PC-9 (cell line): ENCODE measurements around the gene ALX4. TPM values are rescaled to one million over a fixed set of nuclear protein-coding genes. Genes with fewer than 3 reads are reported as not detected.

Experiments
- BruUV-seq: library from RNA; stranded (reverse); fragments of 400-500 nt; replicated peaks from 2 replicates; lab custom pipeline; 2021; lab: Mats Ljungman, UMichigan
- CTCF ChIA-PET: fragments of 300-600 bp; sonication (Branson Sonifier 250); formaldehyde crosslinking; loops from one replicate; lab custom pipeline; 2022; ENCODE audit warnings: antibody characterized with exemption; lab: Charles Lee
- POLR2A ChIA-PET: fragments of 300-600 bp; sonication (Branson Sonifier 250); formaldehyde crosslinking; loops from one replicate; lab custom pipeline; 2022; ENCODE audit warnings: antibody characterized with exemption; ENCODE audit not compliant: unreplicated experiment; lab: Charles Lee
- DNase-seq, 2 experiments: peaks; one replicate each; pipeline versions ENCODE4 v3.0.0 to v3.0.0-alpha.2; 2015 to 2022; ENCODE audit warnings: mixed read lengths in 1 of 2
- H2AFZ ChIP-seq: fragments of 200-600 bp; sonication (generic); 2 replicates; pipeline ENCODE4 v1.8.1; 2017; ENCODE audit warnings: antibody characterized with exemption
- H3F3A ChIP-seq: fragments of 200-600 bp; sonication (generic); 2 replicates; pipeline ENCODE4 v1.8.1; 2017; ENCODE audit warnings: antibody characterized with exemption, mild to moderate bottlenecking, low read depth; ENCODE audit not compliant: insufficient read depth
- H3K27ac ChIP-seq: fragments of 200-600 bp; sonication (generic); 2 replicates; pipeline ENCODE4 v1.6.1; 2016; ENCODE audit warnings: mixed run types
- H3K27me3 ChIP-seq: fragments of 200-600 bp; sonication (generic); 2 replicates; pipeline ENCODE4 v1.6.1; 2016; ENCODE audit warnings: low read depth, mixed run types; ENCODE audit not compliant: insufficient read depth
- H3K36me3 ChIP-seq: fragments of 200-600 bp; sonication (generic); 2 replicates; pipeline ENCODE4 v1.6.1; 2016; ENCODE audit warnings: low read depth, mixed run types
- H3K4me1 ChIP-seq: fragments of 200-600 bp; sonication (generic); replicated peaks from 2 replicates; pipeline ENCODE4 v1.6.1; 2016; ENCODE audit warnings: mixed run types; ENCODE audit not compliant: insufficient read depth
- H3K4me2 ChIP-seq: fragments of 200-600 bp; sonication (generic); 2 replicates; pipeline ENCODE4 v1.6.1; 2017; ENCODE audit warnings: mixed run types
- H3K4me3 ChIP-seq: fragments of 200-600 bp; sonication (generic); 2 replicates; pipeline ENCODE4 v1.6.1; 2016; ENCODE audit warnings: mixed run types
- H3K79me2 ChIP-seq: fragments of 200-600 bp; sonication (generic); 2 replicates; pipeline ENCODE4 v1.6.1; 2017; ENCODE audit warnings: low read depth, mixed run types
- H3K9me2 ChIP-seq: fragments of 200-600 bp; sonication (generic); 2 replicates; pipeline ENCODE4 v1.8.1; 2017; ENCODE audit warnings: mild to moderate bottlenecking; ENCODE audit not compliant: insufficient read depth
- H3K9me3 ChIP-seq: fragments of 200-600 bp; sonication (generic); 2 replicates; pipeline ENCODE4 v1.8.1; 2016; ENCODE audit warnings: low read depth; ENCODE audit not compliant: insufficient read depth
- H4K20me1 ChIP-seq: fragments of 200-600 bp; sonication (generic); 2 replicates; pipeline ENCODE4 v1.8.1; 2017; ENCODE audit not compliant: insufficient read depth
- CTCF ChIP-seq: fragments of 200-600 bp; sonication (generic); conservative IDR thresholded peaks from 2 replicates; pipeline ENCODE4 v1.6.1; 2017; ENCODE audit warnings: mixed run types, antibody characterized with exemption, mild to moderate bottlenecking, moderate library complexity
- EZH2 ChIP-seq: fragments of 200-600 bp; sonication (generic); IDR thresholded peaks from 2 replicates; pipeline ENCODE4 v1.8.0; 2017; ENCODE audit warnings: antibody characterized with exemption, low read depth
- intact Hi-C: fragments of 100-400 bp; cut with micrococcal nuclease; formaldehyde crosslinking; loops from one replicate; pipeline ENCODE4 v1.10.0; 2022; ENCODE audit not compliant: unreplicated experiment
- total RNA-seq: library from RNA; stranded (reverse); gene quantifications from 2 replicates; pipeline ENCODE4 v1.2.3, GENCODE V29; 2021

Gene ALX4
- total RNA-seq, 1 experiment from 2014 or later = not detected

DNA sequence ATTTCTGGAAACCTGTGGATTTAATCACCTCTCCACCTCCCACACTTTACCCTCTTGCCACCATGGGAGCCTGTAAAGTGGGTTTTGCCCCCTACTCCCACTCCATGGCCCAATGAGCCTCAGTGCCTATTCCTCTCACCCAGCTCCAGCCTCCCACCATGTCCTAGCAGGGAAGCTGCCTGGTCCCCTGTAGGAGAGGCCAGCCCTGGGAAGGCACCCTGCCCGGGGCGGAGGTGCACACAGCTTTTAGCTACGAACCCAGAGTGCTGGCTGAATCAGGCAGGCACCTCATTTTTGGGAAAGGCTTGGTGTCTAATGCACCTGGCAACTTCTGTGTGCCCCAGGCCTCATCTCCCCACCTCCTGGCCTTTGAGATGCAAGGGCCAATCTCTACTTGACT is 35.8 kb upstream of the ALX4 start:
- Histone ChIP-seq H3K9me2 (no peaks in the 10 kb centered on the region), H3F3A (no peaks in the 10 kb centered on the region), H4K20me1 (no peaks in the 10 kb centered on the region; the same call in 1 of the 2 replicates), H3K4me2 (no peak overlapping the region), H3K4me1 (no peaks in the 10 kb centered on the region), H3K27me3 (peaks cover 29% of the 10 kb centered on the region), H2AFZ (no peak overlapping the region), H3K4me3 (no peak overlapping the region), H3K27ac (no peak overlapping the region), H3K79me2 (no peaks in the 10 kb centered on the region), H3K36me3 (no peaks in the 10 kb centered on the region), H3K9me3 (no peaks in the 10 kb centered on the region)
- POLR2A ChIA-PET = no interaction called here
- no TSS peak for BruUV-seq
- intact Hi-C loops = no loop called here
- no peak for DNase-seq
- CTCF ChIA-PET = no interaction called here
- TF ChIP-seq EZH2 (no peak), CTCF (no peak)

DNA sequence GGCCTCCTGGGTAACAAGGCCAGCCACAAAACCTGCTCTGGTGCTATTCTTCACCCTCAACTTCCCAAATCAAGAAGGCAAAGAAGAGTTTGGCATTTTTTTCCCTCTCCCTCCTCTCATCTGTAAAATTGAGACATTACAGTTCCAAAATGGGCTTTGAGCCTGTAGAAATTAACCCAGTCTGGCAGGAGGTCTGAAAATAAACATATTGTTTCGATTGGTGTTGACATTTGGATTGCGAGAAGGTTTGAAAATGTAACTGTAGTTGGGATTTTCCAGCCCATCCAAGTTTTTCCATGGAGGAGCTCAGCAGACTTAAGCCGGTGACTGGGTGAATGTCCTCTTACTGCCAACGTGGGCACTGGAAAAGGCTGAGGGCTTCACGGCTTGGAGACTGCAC is 35.0 kb upstream of the ALX4 start:
- Histone ChIP-seq H3K4me3 (no peak overlapping the region), H3K36me3 (no peaks in the 10 kb centered on the region), H2AFZ (no peak overlapping the region), H3K9me3 (no peaks in the 10 kb centered on the region), H3K79me2 (no peaks in the 10 kb centered on the region), H3K27me3 (peaks cover 37% of the 10 kb centered on the region), H3K4me2 (no peak overlapping the region), H3K27ac (no peak overlapping the region), H3F3A (no peaks in the 10 kb centered on the region), H4K20me1 (no peaks in the 10 kb centered on the region; the same call in 1 of the 2 replicates), H3K4me1 (no peaks in the 10 kb centered on the region), H3K9me2 (no peaks in the 10 kb centered on the region)
- POLR2A ChIA-PET = no interaction called here
- intact Hi-C loops = no loop called here
- no peak for DNase-seq
- TF ChIP-seq CTCF (no peak), EZH2 (no peak)
- CTCF ChIA-PET = no interaction called here
- BruUV-seq = no TSS peak

- H2AFZ ChIP-seq = no peak overlapping the region
- ChIA-PET CTCF (no interaction called here), POLR2A (no interaction called here)
- no peak overlapping the region for H3K27ac ChIP-seq
- no peak overlapping the region for H3K4me3 ChIP-seq
- no peaks in the 10 kb centered on the region for H3K79me2 ChIP-seq
- H4K20me1 ChIP-seq = no peaks in the 10 kb centered on the region; the same call in 1 of the 2 replicates
- no peaks in the 10 kb centered on the region for H3K4me1 ChIP-seq
- BruUV-seq = no TSS peak
- no peak for TF ChIP-seq EZH2
- no peak for TF ChIP-seq CTCF
- H3K4me2 ChIP-seq = no peak overlapping the region
- no peaks in the 10 kb centered on the region for H3K36me3 ChIP-seq
- H3K9me3 ChIP-seq = no peaks in the 10 kb centered on the region
- no peaks in the 10 kb centered on the region for H3K9me2 ChIP-seq
- intact Hi-C loops = no loop called here
- no peak for DNase-seq
- peaks cover 39% of the 10 kb centered on the region for H3K27me3 ChIP-seq
- H3F3A ChIP-seq = no peaks in the 10 kb centered on the region
Observed at GRCh38 chr11:44344423-44344820, 34.5 kb upstream of the ALX4 start.
